Measurements from ENCODE around the gene RELA.

- TF ChIP-seq, protein P1, sequence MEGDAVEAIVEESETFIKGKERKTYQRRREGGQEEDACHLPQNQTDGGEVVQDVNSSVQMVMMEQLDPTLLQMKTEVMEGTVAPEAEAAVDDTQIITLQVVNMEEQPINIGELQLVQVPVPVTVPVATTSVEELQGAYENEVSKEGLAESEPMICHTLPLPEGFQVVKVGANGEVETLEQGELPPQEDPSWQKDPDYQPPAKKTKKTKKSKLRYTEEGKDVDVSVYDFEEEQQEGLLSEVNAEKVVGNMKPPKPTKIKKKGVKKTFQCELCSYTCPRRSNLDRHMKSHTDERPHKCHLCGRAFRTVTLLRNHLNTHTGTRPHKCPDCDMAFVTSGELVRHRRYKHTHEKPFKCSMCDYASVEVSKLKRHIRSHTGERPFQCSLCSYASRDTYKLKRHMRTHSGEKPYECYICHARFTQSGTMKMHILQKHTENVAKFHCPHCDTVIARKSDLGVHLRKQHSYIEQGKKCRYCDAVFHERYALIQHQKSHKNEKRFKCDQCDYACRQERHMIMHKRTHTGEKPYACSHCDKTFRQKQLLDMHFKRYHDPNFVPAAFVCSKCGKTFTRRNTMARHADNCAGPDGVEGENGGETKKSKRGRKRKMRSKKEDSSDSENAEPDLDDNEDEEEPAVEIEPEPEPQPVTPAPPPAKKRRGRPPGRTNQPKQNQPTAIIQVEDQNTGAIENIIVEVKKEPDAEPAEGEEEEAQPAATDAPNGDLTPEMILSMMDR (IDR thresholded peaks at IDR 0.05; ENCODE audit: low read depth, low read length) = no peak
- TF ChIP-seq EZH2phosphoT487 (IDR thresholded peaks at IDR 0.05; ENCODE audit: low read depth) = no peak
These were observed 39.0 kb upstream of the RELA start for GRCh38 chr11:65701686-65702085.
